Measurements from ENCODE around the gene RND3.

Gene RND3

DNA sequence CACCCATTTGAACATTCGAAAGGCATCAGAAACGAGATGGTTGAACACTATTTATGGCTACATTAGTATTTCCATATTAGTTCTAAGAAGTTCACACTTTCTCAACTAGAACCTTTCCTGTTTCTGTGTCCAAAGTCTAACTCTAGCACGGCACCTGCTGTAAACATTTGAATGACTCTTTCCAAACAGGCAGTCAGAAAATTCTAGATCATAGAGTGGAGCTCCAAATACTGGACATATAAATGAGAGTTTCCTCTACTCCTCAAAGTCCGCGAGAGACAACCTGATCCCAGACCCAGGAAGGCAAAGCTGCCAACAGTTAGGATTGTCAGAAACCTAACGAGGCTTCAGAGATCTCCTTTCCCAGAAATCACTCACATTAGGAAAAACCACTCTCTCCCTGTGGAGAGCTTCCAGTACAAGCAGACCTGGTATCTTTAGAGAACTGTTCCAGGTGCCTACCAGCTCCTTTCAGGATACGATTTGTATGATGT is 10.6 kb downstream of the RND3 start:
- no peak for DNase-seq (ENCODE audit: low read depth in 2 of 2, low spot score in 1 of 2)

DNA sequence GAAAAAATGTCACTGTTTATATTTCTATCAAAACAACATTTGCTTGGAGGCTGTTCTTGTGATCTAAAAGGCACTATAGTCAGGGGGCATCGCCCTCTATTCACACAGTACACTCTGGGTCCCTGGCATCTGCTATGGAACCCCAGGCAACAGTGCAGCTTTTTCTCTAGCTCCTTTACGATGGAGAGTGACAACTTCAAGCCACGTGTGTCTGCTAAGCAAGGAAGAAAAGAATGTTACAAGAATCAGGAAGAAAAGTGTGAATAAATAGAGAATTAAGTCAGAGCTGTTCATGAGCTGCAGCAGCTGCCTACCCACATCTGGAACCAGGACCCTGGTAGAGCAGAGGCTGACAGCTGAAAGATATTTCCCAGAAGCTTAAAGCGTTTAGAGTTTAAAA is 11.2 kb downstream of the RND3 start:
- no peak for DNase-seq (ENCODE audit: low read depth in 2 of 2, low spot score in 1 of 2)

DNA sequence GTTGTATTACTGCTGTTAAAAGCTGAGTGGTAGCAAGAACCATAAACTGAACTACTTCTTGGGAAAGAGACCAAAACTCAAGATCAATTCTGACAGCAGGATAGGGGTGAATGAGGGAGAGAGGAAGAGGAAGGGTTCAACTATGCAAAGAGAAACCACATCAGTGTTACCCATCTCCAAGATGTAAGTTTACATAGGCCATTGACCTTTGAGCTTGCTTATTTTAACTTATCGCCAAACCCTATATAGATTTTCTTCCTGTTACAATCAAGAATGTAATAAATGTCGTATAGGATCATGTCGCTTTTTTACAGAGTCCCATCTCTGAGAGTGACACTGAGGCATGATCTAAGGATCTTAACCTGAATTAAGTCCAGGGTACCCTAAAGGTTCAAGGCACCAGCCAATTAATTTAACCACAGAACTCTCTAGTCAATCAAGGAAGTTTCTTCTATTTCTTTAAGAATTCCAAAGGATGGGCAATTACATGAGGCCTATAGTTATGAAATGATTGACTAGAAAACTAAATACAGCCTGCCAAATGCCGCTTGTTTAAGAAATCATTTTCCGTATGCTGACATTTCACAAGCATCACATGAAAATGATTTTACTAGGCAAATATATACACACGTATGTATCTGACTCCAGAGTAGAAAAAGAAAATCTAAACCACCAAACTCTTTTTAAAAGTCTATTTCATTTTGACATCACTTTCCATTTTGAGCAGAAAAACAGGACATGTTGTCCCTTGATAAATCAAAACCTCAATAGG is 11.8 kb downstream of the RND3 start:
- no peak for DNase-seq (ENCODE audit: low read depth in 2 of 2, low spot score in 1 of 2)

DNA sequence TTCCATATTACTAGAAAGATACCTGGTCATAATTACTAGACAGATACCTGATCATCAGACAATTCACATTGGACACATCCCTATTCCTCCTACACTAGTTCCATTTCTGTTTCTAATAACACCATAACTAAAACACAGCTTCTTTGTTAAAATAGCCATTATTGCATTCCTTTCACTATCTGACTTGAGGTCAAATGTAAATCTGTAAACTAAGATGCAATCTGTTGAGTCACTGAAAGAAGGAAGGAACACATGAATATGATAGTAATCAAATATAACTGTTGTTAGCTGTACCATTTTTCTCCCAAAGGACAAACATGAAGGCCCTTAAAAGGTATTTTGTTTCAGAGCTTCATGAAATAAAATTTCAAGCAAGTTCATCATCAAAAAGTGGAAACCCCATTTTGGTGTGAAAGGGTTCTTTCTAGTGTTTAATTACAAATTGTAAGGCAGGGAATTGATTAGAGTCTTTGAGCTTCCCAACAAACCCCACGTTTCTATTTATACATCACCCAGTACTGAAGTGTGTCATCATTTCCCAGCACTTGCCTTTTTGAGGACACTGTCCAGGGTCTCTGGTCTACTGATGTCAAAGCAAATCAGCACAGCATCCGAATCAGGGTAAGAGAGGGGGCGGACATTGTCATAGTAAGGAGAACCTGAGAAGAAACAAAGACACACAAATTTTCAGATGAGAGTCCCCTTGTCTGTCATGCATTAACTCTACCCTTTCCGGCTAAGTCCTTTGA is 13.0 kb downstream of the RND3 start:
- DNase-seq (ENCODE audit: low read depth in 2 of 2, low spot score in 1 of 2), result no peak

DNA sequence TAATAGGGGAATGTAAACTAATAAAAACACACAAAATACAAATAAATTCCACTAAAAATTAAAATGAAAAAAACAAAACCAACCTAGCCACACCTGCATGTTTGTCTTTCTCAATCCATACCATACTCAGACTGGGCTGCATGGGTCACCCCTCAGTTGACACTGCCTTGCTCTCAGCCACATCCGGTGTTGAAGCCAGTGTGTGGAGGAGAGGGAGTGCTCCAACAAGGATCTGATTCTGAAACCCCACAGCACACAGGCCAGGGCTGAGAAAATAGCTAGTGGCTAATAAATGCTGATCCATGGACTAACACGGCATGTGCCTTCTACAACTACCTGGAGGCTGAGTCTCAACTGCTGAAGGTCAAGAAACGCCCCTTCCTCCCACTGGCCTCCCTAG is 13.7 kb downstream of the RND3 start:
- DNase-seq (ENCODE audit: low read depth in 2 of 2, low spot score in 1 of 2), result no peak

DNA sequence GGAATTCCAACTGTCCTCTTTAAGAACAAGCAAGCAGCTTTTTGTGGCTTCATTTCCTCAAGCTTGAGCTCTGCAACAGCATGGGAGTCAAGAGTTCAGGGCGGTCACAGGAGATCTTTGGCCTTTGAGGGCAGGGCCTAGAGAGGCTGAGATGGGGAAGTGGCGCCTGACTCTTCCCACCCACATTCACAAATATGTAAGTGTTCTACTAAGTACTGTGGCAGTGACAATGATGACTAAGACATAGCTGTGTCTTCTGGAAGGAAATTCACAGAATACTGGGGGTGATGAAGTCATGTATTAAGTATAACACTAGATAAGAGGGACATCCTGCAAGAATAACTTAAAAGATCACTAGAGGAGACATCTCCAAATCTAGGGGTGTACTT is 15.0 kb downstream of the RND3 start:
- DNase-seq (ENCODE audit: low read depth in 2 of 2, low spot score in 1 of 2), result no peak

DNA sequence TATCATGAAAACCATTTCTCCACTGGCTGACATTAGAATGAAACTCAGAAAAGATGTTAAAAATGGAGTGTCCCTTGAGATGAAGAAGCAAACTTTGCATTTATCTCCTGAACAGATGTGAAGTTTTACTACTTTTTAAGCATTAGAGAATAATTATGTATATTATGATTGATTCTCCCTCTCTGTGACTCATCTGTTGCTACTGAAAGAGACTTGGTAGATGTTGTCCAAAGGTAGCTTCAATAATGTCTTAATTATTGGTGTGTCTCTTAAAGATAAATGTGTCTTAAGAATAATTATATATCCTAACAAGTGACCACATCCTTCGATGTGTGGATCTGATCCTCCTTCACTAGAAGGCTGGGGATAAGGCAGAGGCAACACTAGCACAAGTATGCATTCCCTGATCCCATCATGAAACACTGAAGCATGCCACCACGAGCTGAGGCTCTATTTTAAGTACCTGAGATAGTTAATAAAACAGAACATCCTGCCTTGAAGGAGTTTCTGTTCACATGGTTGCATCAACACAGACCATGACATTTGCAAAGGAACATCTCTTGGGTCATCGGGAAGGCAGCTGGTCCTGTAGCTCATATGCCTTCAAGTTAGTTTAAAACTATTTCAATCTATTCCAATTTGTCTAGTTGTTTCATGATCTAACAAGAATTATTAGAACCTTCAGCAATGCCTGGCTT is 15.5 kb downstream of the RND3 start:
- no peak for DNase-seq (ENCODE audit: low read depth in 2 of 2, low spot score in 1 of 2)

DNA sequence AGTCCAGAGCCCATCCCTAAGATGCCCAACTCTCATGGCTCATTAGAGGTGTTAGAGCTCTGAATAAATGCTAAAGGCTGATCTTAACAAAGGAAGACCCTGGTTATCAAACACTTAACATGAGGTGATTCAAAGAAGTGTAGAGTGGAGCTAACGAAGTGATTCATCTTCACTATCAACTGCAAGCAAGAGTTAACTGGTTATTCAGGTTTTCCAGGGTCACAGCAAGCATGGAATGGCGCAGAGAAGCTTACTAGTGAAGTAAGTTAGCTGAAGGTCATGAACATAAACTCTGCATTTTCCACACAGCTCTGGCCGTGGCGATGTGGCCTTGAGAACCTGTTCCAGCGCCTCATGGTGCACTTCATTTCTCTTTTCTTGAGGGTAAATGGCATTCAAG is 17.0 kb downstream of the RND3 start:
- no peak for DNase-seq (ENCODE audit: low read depth in 2 of 2, low spot score in 1 of 2)

DNA sequence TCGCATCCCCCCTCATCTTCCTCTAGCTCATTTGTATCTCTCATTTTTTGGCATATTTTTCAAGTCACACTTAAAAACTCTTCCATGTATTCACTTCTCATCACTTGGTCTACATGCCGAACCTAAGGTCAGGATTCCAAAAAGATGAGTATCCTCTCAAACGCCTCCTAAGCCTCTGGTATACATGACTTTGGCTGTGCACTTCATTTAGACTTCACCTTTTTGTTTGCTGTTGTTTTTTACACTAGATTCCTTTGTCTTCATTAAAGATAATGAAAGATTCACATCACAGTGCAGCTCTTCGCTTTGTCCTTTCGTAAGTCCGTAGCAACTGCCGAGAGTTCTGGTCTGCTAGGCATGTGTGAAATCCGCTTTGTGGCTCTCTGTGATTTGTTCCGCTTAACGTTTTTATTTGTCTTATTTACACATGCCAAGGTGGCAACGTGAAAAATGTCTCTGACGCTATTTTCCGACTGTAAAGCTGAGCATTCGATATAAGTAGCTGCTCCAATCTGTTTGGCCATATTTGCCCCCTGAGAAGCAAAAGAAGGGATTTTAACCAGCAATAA is 17.7 kb downstream of the RND3 start:
- no peak for DNase-seq (ENCODE audit: low read depth in 2 of 2, low spot score in 1 of 2)

DNA sequence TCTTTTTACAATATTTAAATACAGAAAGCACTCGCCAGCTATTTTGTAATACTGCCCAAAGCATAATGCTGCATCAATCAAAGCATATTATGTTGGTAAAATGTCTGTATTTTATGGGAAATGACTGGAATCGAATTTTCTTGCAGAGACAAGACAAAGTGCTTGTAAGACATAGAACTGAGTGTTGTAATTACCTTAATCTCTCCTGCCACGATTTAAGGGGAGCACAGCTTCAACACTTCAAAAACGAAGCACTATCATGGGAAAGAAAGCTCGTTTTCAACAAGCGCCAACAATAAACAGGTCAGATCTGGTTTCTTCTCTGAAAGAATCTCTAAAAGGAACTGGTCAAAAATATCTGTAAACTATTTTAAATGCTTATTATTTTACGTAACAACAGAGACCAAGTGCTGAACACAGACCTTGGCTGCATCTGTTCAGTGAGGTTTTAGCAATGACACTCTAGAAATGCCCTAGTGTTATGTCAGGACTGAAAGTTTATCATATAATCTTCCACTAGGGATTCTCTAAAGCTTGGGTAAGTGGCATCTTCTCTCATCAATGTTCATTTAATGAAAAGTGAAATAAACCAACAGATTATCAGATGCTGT is 19.0 kb downstream of the RND3 start:
- no peak for DNase-seq (ENCODE audit: low read depth in 2 of 2, low spot score in 1 of 2)

DNA sequence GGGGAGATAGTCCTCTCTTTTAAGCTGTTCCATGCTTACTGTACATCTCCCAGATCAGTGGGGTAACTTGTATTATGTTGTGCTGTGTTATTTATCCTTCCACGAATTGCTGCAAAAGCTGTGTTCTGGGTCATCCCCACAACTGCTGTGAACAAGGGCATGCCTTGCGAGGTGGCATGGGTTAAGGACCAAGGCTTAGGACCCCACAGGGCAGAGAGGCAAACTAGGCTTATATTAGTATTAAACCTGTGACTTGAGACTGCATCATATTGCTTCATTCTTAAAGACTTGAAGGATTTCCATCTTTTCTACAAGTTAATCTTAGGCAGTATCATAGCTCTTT is 19.9 kb downstream of the RND3 start:
- no peak for DNase-seq (ENCODE audit: low read depth in 2 of 2, low spot score in 1 of 2)

DNA sequence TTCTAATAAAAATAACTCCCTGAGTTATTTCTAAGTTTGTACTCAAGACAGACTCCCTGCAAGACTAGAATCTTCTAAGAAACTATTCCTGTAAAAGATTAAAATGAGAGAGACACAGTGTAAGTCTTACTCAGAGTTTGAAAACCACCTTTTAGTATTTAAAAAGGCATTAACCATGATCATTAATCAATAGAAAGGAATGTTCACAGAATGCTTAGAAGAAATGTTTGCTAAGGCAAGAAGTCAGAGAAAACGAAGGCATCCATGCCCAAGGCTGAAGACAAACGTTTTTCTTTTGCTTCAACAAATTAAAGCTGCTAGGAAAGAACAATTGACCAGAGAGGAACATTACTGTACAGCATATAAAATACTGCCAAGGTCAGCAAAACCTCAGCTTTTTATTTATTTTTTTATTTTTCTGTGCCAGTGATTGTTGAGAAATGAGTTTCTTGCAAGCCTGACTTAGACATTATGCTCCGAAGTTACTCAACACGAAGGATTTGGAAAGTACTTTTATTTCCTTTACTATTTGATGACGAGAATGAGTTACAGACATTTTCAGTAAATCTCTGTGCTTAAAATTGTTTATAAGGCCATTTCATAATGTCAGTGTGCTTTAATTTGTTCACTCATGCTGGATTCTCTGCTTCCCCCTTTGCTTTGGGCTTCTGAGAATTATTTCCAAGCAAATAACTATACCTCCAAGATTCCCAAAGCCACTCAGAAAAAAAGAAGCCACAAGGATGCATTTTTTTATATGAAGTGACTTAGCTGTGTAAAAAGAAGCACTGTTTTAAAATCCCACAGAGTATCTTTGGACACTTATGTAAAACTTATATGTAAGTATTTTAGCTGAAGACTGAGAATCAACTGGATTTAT is 20.5 kb downstream of the RND3 start:
- no peak for DNase-seq (ENCODE audit: low read depth in 2 of 2, low spot score in 1 of 2)

DNA sequence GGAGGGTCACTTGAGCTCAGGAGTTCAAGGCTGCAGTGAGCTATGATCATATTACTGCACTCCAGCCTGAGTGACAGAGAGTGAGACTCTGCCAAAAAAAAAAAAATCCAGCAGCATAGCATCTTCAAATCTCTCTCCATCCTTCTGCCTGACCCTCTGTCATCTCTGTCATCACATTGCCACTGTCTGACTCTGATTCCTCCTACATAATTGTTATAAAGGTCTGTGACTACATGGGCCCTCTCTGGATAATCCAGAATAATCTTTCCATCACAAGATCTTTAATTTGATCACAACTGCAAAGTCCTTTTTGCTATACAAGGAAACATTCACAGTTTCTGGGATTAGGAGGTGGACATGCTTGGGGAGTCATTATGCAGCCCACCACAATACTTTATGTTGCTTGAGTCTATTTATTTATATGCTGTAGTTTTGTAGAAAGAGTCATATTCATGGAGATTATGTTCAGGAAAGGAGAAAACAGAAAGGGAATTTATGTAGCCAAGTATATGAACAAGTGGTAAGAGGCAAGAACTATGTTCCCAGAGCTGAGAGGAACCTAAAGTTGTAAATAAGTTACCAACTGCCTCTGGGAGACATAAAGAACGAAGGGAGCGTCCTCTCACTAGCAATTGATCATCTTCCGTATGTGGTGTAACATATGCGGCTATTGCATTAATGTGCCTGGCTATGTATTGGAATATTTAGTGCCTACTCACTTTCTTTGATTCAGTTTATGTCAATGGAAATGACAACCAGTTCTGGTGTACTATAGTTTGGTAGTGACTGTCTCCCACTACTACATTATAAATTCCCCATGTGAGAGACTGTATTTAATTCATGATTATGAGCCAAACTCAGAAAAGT is 21.5 kb downstream of the RND3 start:
- no peak for DNase-seq (ENCODE audit: low read depth in 2 of 2, low spot score in 1 of 2)

DNA sequence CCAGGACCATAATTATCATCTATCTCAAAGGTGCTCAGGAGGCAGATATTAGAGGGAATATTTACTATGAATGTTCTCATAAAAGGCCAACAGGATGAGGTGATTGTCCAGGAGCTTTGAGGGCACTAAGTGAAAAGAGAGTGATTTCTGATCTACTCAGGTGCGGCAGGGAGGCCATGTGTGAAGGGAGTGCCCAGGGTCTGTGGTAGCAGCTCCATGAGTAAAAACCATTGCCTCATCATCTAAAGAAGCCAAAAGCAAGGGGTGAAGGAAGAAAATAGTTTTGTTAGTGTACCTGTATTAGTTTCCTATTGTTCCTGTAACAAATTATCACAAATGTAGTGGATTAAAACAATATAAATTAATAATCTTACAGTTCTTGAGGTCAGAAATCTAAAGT is 22.5 kb downstream of the RND3 start:
- DNase-seq (ENCODE audit: low read depth in 2 of 2, low spot score in 1 of 2), result no peak

DNA sequence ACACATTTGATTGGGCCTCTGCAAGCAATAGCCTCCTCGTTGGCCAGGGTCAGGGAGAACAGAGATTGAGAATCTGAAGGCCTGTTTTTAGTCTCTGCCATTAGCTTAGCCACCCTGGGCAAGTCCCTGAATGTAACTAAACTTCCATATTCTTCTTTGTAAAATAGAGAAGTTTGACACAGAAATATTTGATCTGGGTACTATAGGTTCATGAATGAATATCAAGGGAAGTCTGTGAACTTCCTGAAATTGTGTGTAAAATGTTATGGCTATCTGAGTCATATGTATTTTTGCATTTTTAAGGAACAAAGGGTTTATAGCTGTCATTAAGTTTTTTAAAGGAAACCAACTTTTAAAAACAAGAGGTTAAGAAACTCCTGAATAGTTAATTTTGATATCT is 23.2 kb downstream of the RND3 start:
- DNase-seq (ENCODE audit: low read depth in 2 of 2, low spot score in 1 of 2), result no peak

DNA sequence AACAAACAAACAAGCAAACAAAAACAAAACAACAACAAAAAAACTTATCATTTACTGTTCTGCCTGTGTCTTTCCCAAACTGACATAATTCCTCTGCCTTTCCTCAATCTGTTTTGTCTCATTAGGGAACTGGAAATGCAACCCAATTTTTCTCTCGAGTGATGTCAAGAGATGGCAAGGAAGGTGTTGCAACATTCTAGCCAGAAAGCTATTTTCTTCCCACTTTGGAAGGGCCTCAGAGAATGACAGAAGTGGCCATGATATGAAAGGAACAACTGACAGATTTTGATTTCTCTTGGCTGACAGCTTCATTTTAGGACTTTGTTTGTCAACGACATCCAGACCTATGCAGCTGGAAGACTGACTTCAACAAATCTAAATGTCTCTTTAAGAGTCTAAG is 24.7 kb downstream of the RND3 start:
- DNase-seq (ENCODE audit: low read depth in 2 of 2, low spot score in 1 of 2), result no peak

DNA sequence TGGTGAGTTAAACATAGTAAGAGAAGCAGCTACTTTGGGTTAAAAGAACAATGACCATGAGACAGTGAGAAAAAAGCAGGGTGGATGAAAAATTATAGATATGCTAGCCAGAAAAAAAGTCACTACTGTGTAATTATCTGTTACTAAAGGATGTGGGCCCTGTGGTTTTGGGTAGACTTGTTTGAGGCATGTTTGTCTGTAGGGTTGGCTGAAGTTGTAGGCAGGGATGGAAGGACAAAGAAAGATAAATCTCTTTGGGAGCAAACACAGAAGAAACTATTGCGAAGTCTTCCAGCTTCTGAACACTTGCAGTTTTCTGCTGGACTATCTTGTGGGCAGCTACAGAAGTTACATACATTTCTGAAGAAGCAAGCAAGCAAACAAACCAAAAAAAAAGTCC is 28.2 kb downstream of the RND3 start:
- DNase-seq (ENCODE audit: low read depth in 2 of 2, low spot score in 1 of 2), result no peak

DNA sequence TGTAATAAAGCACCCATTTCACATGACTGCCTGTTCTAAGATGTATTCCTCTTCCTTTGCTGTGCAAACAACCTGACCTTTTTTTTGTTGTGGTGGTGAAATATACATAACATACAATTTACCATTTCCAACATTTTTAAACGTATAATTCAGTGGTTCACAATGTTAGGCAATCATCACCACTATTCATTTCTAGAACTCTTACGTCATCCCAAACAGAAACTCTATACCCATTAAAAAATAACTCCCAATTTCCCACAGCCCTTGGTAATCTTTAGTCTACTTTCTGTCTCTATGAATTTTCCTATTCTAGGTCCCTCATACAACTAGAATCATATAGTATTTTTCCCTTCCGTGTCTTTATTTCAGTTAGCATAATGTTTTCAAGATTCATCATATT is 36.7 kb downstream of the RND3 start:
- DNase-seq (ENCODE audit: low read depth in 2 of 2, low spot score in 1 of 2), result no peak

DNA sequence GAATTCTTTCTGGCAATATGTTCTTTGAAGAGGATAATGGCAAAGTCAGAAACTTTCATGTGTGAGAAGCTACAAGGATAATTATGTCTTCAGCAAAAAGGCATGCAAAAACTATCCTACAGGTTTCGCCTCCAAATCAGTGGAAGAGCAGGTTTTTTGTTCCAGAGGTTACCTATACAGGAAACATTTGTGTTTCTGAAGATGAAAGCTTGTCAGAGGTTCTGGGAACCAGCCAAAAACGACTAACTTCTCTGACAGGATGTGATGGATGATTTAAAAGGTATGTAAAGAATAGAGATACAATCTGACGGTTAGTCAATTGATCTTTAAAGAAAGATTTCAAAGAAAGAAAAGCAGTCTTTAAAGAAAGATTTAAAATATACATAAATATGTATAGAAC is 37.6 kb downstream of the RND3 start:
- DNase-seq (ENCODE audit: low read depth in 2 of 2, low spot score in 1 of 2), result no peak

DNA sequence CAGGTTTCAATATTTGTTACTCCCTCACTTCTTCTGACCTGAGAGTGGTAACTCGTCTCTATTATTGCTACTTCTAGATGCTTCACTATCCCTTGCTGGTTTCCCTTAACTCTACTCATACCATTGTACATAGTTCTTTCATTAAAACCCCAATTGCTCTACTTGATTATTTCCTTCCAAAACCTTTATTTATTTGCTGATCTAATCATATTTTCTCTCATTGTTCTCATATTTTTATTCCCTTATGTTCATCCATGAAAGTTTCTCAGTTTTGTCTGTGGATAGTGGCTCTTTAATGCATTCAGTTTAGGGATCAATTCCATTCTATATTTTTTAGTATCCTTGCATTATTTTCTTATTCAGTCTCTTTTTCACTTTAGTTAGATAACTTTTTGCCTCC is 42.1 kb downstream of the RND3 start:
- no peak for DNase-seq (ENCODE audit: low read depth in 2 of 2, low spot score in 1 of 2)

Measured in stimulated activated CD8-positive, alpha-beta memory T cell treated with anti-CD3 and anti-CD28 coated beads, Interleukin-4, amount 100 ng/mL, for 1 hour (primary cell).